ENCODE measurements around the gene LRP8. TPM values are rescaled to one million over a fixed set of nuclear protein-coding genes. Genes with fewer than 3 reads are reported as not detected.

Gene LRP8
- total and polyA plus RNA-seq, 12 donors: 0.37 to 4.7 (median 2.2) TPM

DNA sequence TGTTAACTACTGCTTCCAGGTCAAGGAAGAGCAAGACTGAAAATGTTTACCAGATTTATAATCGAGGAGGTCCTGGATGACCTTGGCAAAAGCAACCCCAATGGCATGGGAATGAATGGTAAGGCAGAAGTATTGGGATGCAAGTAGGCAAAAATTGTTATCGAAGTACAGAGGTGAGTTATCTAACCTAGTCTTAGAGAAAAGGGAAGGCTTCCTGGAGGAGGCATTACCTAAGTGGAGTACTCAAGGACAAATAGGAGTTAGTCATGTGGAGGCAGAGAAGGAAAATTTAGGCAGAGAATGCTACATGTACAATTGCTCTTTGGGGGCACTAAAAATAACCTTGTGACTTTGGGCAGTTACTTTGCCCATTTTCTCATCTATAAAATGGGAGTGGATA, 86.0 kb downstream of the LRP8 start:
- DNase-seq: no peak
- peaks cover 4 to 18% (median 16%) of the 10 kb centered on the region in 9 donors for H3K4me1 ChIP-seq
- H3K27ac ChIP-seq: no peak overlapping the region
- TF ChIP-seq, protein P1, sequence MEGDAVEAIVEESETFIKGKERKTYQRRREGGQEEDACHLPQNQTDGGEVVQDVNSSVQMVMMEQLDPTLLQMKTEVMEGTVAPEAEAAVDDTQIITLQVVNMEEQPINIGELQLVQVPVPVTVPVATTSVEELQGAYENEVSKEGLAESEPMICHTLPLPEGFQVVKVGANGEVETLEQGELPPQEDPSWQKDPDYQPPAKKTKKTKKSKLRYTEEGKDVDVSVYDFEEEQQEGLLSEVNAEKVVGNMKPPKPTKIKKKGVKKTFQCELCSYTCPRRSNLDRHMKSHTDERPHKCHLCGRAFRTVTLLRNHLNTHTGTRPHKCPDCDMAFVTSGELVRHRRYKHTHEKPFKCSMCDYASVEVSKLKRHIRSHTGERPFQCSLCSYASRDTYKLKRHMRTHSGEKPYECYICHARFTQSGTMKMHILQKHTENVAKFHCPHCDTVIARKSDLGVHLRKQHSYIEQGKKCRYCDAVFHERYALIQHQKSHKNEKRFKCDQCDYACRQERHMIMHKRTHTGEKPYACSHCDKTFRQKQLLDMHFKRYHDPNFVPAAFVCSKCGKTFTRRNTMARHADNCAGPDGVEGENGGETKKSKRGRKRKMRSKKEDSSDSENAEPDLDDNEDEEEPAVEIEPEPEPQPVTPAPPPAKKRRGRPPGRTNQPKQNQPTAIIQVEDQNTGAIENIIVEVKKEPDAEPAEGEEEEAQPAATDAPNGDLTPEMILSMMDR (IDR thresholded peaks at IDR 0.05): no peak
- H3K4me3 ChIP-seq: no peak overlapping the region
- H3K9me3 ChIP-seq: no peaks in the 10 kb centered on the region
- 89 to 93% methylated on average over 2 of the region's 2 CpGs for WGBS, 2 donors
- no peaks in the 10 kb centered on the region for H3K36me3 ChIP-seq
- no peaks in the 10 kb centered on the region for H3K27me3 ChIP-seq
- intact Hi-C loops (cut with DNase I): no loop called here
- no peak for ATAC-seq

GRCh38 chr1:53238197-53239155, 89.4 kb downstream of the LRP8 start, which contains the start of gene MAGOH:
MAGOH (minus strand) TSS chr1:53238518; CDS start chr1:53238448, 70 bp downstream.
- no peaks in the 10 kb centered on the region for H3K27me3 ChIP-seq
- WGBS, 2 donors: 3 to 5% methylated on average over 64 of the region's 64 CpGs
- peak; percentile 93 to 94 for DNase-seq
- TF ChIP-seq, protein P1 (IDR thresholded peaks at IDR 0.05): no peak
- intact Hi-C loops (cut with DNase I): loop anchor here in 1 of 10 donors (2.0 kb wide), 1 partner anchor 42 kb away; the partner anchor contains the start of gene CPT2
- no peaks in the 10 kb centered on the region for H3K9me3 ChIP-seq
- H3K4me3 ChIP-seq: peak within 1 kb of the TSS; percentile 74 to 96 (median 86)
- ATAC-seq: peak; percentile 96 to 99 (median 98)
- peaks cover 4 to 33% (median 24%) of the 10 kb centered on the region in 9 donors for H3K4me1 ChIP-seq
- peak within 1 kb of the TSS in 9 of 10 donors; percentile 43 to 90 (median 74) for H3K27ac ChIP-seq
- H3K36me3 ChIP-seq: peaks cover 0 to 31% (median 20%) of the 10 kb centered on the region in 9 donors

GRCh38 chr1:53237638-53238037, 90.2 kb downstream of the LRP8 start:
- TF ChIP-seq, protein P1 (IDR thresholded peaks at IDR 0.05): no peak
- peak overlapping the region in 5 of 10 donors; percentile 72 to 90 (median 77) for H3K27ac ChIP-seq
- no peak for ATAC-seq
- H3K4me3 ChIP-seq: peak overlapping the region; percentile 74 to 96 (median 86)
- WGBS, 2 donors: 32 to 34% methylated on average over 8 of the region's 8 CpGs
- H3K9me3 ChIP-seq: no peaks in the 10 kb centered on the region
- intact Hi-C loops (cut with DNase I): loop anchor here in 1 of 10 donors (2.0 kb wide), 1 partner anchor 41 kb away; the partner anchor contains the start of gene CPT2
- H3K36me3 ChIP-seq: peaks cover 0 to 39% (median 26%) of the 10 kb centered on the region in 9 donors
- H3K4me1 ChIP-seq: peaks cover 4 to 33% (median 24%) of the 10 kb centered on the region in 9 donors
- no peak for DNase-seq
- no peaks in the 10 kb centered on the region for H3K27me3 ChIP-seq

GRCh38 chr1:53220962-53221286, 106.9 kb downstream of the LRP8 start:
- Histone ChIP-seq H3K4me1 (peaks cover 7 to 19% (median 16%) of the 10 kb centered on the region in 9 donors), H3K36me3 (peaks cover 0 to 33% (median 5%) of the 10 kb centered on the region in 9 donors), H3K9me3 (no peaks in the 10 kb centered on the region), H3K4me3 (peak overlapping the region; percentile 60 to 95 (median 85)), H3K27me3 (no peaks in the 10 kb centered on the region), H3K27ac (peak overlapping the region; percentile 89 to 98 (median 95))
- 37 to 47% methylated on average over 3 of the region's 3 CpGs for WGBS, 2 donors
- DNase-seq (no peak), ATAC-seq (no peak)
- TF ChIP-seq, protein P1 (IDR thresholded peaks at IDR 0.05): no peak
- intact Hi-C loops (cut with DNase I): loop anchor here in 2 of 10 donors (1.0 to 2.0 kb wide), 2 partner anchors 24 kb away; partner anchors contain the start of gene CPT2 (in 1 of the 2)

All from heart right ventricle (tissue), 16 donors.